Activated T-cell treated with anti-CD3 and anti-CD28 coated beads, Interleukin-2, amount 50 U/mL, for 1 hour (primary cell): ENCODE data around the gene NIPSNAP3A.

Experiments used
- DNase-seq: peaks from one replicate; pipeline ENCODE4 v3.0.0-alpha.2; 2020

Gene NIPSNAP3A

DNA sequence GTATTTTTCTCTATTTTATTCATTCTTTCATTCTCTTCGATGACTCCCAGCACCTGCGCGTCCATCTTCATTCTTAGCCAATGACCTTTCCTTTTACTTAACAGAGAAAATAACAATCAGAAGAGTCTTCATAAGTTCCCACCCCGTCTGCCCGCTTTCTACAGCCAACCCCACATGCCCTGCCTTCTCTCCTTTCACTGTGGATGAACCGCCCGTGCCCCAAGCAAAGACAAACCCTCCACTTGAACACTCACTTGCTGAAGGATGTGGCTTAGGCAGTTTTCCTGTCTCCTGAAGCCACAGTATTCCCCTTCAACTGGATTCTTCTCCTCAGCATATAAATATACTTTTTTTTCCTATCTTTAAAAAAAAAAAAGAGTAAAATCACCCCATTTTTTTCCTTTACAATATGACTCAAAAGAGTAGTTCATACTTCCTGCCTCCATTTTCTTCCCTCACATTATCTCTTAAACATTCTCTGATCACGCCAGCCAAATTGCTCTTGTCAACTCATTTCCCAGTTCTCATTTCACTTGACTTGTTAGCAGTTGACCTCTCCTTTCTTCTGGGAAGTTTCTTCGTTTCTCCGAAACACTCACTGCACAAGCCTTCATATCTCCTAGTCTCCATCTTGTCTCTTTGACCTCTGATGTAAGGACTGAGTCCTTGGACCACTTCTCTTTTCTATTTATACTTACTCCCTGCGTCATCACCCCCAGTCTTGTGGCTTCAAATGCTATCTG, 27.5 kb downstream of the NIPSNAP3A start:
- DNase-seq: no peak

GRCh38 chr9:104775574-104775936, 28.1 kb downstream of the NIPSNAP3A start:
- DNase-seq: no peak

DNA sequence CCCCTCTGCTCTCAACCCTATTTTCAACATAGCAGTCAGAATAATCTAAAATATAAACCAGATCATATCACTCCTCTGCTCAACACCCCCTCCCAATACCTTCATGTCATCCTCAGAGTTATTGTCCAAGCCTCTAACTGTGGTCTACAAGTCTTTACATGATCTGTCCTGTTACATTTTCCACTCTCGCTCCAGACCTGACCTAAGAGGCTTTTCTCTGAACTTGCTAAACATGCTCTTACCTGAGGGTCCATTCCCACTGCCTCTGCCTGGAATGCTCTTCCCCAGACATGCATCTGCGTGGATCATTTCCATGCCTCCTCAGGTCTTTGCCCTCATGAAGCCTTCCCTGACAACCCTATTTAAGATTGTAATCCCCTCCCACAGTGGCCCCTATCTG, 28.5 kb downstream of the NIPSNAP3A start:
- no peak for DNase-seq

- DNase-seq: no peak
These were observed 29.3 kb downstream of the NIPSNAP3A start for GRCh38 chr9:104776797-104777196.

DNA sequence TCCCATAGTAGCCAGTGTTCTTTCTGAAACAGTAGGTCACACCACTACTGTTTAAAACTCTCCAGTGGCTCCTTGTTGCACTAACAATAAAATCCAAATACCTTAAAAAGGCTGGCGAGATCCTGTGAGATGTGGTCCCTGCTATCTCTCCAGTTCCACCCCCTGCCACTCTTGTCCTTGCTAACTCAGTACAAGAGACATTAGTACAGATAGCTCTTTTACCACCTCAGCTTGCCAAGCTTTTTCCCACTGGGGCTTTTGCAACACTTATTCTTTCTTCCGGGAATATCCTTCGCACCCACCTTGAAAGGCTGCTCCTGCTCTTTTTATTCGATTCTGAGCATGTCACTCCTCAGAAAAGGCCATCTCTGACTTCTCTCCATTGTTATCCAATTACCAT, 31.3 kb downstream of the NIPSNAP3A start:
- DNase-seq: no peak

DNA sequence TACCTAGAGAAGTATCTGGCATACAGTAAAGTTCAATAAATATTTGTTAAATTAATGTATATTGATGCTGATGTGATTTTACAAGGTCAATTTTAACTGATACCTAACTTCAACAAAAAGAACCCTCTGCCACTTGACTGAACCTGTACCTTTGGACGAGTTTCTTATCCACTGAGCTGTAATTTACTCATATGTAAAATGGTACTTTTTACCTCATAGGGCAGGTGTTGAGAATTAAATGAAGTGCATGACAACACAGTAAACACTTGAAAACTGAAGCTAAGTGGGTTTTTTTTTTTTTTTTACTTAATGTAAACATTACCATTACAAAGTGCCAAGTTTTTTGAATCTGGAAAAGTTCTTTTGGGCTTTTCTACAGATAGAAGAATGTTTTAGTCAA, 31.9 kb downstream of the NIPSNAP3A start:
- no peak for DNase-seq

DNA sequence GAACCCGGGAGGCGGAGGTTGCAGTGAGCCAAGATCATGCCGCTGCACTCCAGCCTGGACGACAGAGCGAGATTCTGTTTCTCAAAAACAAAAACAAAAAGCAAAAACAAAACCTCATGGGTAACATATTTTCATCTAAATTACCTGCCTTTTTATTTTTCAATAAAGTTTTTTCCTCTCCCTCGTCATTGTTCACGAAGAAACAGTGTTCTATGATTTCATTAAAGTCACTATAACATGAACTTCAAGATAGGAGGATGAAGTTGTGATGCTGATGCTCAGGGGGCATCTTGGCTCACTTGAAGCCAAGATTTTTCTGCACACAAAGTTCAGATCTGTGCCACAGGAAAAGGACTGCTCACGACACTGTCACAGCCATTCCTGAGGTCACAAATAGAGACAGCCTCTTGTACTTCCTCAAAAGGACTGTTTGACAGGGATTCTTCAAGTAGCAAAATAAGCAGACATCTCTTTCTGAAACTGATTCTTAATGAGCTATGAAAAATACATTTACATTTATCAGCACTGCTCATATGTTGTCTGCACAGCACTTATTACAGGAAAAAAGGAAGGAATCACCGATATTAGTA, 32.6 kb downstream of the NIPSNAP3A start:
- no peak for DNase-seq

GRCh38 chr9:104780796-104781395, 33.4 kb downstream of the NIPSNAP3A start:
- no peak for DNase-seq

GRCh38 chr9:104783588-104783987, 36.1 kb downstream of the NIPSNAP3A start:
- DNase-seq: no peak

DNA sequence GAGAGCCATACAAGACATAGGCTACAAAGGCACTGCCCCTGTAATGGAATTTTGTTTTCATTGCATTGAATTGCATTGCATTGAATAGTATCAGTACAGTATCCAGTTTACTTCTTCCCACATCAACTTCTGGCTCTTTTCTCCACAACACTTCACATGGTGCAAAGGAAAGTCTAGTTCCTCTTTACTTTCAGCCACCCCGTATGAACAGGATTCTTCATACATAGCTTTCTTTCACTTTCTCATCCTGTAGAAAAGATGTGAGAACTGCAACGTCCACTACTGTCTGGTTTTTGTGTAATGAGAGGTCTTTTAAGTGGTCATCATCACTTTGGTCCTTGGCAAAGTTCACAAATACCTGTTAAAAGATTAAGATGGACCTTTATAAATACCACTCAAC, 36.6 kb downstream of the NIPSNAP3A start:
- no peak for DNase-seq

DNA sequence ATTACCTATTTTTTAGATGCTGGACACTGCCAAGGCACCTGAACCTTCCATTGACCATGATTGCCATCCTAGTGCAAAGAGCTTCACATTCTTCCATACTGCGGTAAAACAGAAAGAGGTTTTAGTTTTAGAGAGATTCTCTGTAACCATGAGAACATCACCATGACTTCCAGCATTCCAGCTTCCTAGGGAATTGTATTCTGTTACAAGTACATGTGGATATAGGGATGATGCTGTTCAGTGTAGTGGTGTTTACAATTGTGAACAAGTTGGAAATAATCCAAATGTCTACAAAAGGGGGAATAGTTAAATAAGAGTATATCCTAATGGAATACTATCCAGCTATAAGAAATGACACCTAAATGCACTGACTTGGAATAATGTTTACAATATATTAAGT, 38.8 kb downstream of the NIPSNAP3A start:
- no peak for DNase-seq

GRCh38 chr9:104787306-104788015, 40.0 kb downstream of the NIPSNAP3A start:
- no peak for DNase-seq

DNA sequence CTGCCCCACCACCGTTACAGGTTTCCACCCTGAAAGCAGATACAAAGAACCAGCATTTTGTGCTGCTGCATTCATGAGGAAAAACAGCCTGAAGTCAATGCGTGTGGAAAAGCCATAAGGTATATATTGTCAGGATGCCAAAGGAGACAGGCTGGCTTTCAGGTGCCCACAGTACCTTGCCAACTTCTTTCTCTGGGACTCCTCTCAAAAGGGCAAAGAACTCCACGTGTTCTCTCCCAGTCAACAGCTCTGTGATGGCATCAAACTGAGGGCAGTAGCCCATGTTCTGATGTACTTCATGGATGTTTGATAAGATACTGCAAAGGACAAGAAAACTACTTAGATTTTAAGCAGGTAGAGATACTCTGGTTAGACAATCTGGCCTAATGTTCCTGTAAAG, 40.8 kb downstream of the NIPSNAP3A start:
- DNase-seq: no peak

GRCh38 chr9:104794070-104794469, 46.6 kb downstream of the NIPSNAP3A start:
- no peak for DNase-seq

DNA sequence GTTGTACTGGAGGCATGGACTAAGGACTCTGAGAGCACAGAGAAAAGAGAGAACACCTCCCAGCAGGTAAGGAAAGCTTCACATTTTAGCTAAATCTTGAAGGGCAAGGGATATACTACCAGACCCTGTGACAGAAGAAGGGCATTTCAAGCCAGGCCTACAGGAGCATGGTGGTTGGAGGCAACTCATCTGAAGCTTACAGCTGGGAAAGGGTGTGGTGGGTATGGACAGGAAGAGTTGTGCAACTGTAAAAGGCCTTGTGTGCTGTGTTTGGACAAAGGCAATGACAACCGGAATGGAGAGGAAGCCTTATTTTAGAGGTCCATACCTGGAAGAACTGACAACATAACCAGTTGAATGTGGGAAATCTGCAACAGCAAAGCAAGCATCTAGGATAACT, 47.6 kb downstream of the NIPSNAP3A start:
- no peak for DNase-seq

DNA sequence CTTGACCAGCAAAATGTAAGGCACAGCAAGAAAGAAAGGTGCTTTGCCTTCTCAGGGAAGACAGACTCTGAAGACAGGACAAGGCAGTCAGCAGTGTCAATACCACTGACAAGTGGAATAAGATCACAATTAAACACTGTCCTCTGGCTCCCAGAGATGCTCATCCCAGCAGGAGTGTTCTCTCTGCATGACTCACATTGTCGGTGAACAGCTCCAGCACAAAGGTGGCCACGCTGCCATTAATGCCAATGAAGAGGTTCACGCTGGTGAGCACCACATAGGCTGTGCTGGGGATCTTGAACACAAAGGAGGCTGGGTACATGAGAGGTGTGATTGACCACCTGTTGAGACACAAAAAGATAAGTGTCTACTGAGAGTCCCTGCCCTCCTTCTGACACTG, 48.4 kb downstream of the NIPSNAP3A start:
- DNase-seq: no peak

DNA sequence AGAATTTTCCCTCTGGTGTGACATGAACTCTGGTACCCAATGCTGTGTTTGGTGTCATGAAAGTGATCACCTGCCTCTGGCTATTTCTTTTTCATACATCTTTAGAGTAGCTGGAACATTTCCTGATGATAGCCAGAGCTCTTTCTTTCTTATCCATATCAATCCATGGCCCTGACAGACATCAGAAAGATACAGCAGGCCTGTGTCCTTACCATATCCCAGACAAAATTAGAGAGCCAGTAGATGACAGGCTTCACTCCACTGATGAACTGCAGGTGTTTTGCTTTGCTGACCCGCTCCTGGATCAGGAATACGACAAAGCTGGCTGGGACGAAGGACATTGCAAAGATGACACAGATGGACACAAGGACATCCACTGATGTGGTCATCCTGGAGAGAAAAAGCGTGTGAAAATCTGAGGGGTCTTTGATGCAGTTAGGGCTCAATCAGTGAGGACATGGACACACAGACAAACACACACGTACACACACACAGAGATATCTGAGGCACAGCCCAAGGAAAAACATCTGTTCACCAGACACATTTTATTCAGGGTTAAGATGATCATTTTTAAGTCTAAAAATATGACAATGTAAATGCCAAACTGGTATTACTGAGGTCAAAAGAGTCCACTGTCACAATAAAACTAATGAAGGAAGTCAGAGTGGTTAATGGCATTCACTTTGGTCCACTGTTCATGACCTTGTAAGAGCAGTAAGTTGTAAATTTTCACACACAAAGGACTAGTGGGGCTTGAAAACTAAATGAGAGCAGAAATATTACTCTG, 50.9 kb downstream of the NIPSNAP3A start:
- DNase-seq: no peak

- DNase-seq: no peak
These were observed 52.7 kb downstream of the NIPSNAP3A start for GRCh38 chr9:104800068-104800785.

DNA sequence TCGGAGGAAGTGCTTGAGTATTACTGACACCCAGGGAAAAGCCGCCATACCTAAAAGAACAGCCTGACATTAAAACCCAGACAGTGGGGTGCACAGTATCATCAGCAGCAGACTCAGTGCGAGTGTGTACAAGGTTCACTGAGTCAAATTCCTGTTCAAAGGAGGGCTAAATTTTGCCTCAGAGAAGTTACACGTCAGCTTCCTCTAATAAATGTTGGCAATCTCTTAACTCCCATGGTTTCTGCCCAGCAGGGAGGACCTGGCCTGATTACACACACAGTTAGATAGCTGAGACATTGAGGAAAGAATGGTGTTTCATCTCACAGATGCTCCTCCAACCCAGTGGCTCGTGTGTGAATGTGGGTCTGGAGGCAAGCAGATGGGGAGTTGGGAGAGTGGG, 54.6 kb downstream of the NIPSNAP3A start:
- no peak for DNase-seq

DNA sequence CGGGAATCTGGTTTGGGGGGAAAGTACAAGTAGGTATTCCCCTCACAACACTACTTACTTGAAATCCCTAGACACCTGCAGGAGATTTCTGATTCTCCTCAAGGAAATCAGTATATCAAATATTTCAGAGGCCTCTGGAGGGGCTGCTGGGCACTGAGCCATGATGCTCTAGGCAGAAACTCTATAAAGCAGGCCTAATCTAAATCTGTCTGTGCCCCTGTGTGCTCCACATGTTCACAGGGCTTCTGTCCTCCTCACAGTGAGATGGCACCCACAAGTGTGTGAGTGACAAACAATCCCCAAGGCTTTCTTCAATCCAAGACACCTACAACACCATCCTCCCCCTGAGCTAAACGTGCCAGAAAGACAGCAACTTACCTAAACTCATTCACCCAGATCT, 55.4 kb downstream of the NIPSNAP3A start:
- DNase-seq: no peak

DNA sequence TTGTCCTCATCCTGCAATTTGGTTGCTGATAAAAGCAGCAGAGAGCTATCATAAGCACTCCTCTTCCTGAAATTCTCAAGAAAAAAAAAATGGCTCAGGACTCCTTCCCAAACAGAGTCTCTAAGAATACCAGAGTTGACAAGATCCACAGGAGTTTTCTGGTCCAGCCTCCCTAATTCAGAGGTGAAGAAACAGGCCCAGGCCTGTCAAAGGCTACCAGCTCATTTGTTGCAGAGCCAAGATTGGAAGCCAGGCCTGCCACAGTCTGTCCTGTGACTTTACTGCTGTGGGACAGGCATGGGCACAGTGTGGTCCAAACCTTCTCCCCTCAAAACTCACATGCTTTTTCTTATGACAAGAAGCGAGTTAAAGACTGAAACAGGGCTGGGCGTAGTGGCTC, 58.0 kb downstream of the NIPSNAP3A start:
- DNase-seq: no peak

DNA sequence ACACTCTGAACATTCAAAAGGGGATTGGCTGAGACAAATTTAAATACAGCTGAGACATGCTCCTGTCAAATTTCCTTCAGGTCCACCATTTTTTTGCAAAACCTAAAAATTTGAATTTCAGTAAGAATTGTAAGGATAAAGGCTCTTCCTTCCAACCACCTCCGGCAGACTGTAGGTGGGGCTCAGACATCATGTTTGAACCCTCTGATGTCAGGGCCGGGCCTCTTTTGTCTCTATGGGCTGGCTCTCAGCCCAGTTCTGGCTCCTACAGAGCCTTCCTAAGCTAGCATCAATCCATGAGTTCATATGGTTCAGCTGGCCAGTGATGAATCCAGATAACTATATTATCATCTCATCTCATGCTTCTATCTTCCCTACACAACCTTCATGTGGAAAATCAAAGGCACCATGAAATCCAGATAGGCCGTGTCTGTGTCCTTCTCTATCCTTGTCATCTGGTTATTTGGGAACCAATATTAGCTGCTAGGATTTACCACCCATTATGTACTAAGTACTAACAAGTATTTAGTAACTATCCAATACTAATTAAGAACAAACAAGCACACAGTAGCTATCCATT, 60.6 kb downstream of the NIPSNAP3A start:
- no peak for DNase-seq
